ACC112 (cell line): Measurements from ENCODE around the gene SEL1L3.

Experiments used
- H2AFZ ChIP-seq: fragments of 200-600 bp; sonication (generic); one replicate; pipeline ENCODE4 v1.6.0; 2017; ENCODE audit warnings: antibody characterized with exemption, low read length; ENCODE audit not compliant: unreplicated experiment
- H3K27ac ChIP-seq: fragments of 200-600 bp; sonication (generic); 2 replicates; pipeline ENCODE4 v1.5.1; 2014; ENCODE audit warnings: low read depth, mild to moderate bottlenecking, antibody characterized with exemption, low read length, moderate library complexity
- H3K27me3 ChIP-seq: fragments of 200-600 bp; sonication (generic); 2 replicates; pipeline ENCODE4 v1.6.1; 2014; ENCODE audit warnings: mild to moderate bottlenecking, antibody characterized with exemption, low read length, moderate library complexity, mixed read lengths; ENCODE audit not compliant: insufficient read depth
- H3K36me3 ChIP-seq: fragments of 200-600 bp; sonication (generic); 2 replicates; pipeline ENCODE4 v1.6.1; 2016; ENCODE audit warnings: mild to moderate bottlenecking, antibody characterized with exemption, low read length, moderate library complexity, mixed read lengths; ENCODE audit not compliant: insufficient read depth
- H3K4me1 ChIP-seq: fragments of 200-600 bp; sonication (generic); one replicate; pipeline ENCODE4 v1.6.1; 2016; ENCODE audit warnings: low read length, mixed read lengths; ENCODE audit not compliant: insufficient read depth, unreplicated experiment, control insufficient read depth
- H3K4me3 ChIP-seq: fragments of 200-600 bp; sonication (generic); 2 replicates; pipeline ENCODE4 v1.5.1; 2014; ENCODE audit warnings: mild to moderate bottlenecking, low read depth, low read length
- H3K79me2 ChIP-seq: fragments of 200-600 bp; sonication (generic); one replicate; pipeline ENCODE4 v1.6.0; 2016; ENCODE audit warnings: low read length; ENCODE audit not compliant: control insufficient read depth, unreplicated experiment, insufficient read depth

Gene SEL1L3

GRCh38 chr4:25805255-25805860 is 57.4 kb downstream of the SEL1L3 start:
- Histone ChIP-seq H3K4me3 (no peak overlapping the region), H3K27ac (no peak overlapping the region), H3K36me3 (peaks cover 12% of the 10 kb centered on the region; the same call in 1 of the 2 replicates), H2AFZ (no peak overlapping the region), H3K27me3 (no peaks in the 10 kb centered on the region), H3K79me2 (no peaks in the 10 kb centered on the region), H3K4me1 (peaks cover 4% of the 10 kb centered on the region)

- peaks cover 12% of the 10 kb centered on the region; the same call in 1 of the 2 replicates for H3K36me3 ChIP-seq
- no peaks in the 10 kb centered on the region for H3K79me2 ChIP-seq
- peaks cover 4% of the 10 kb centered on the region for H3K4me1 ChIP-seq
- no peak overlapping the region for H3K4me3 ChIP-seq
- H2AFZ ChIP-seq = no peak overlapping the region
- H3K27ac ChIP-seq = no peak overlapping the region
- H3K27me3 ChIP-seq = no peaks in the 10 kb centered on the region
These were observed 59.0 kb downstream of the SEL1L3 start for GRCh38 chr4:25803720-25804225.

- Histone ChIP-seq H2AFZ (no peak overlapping the region), H3K4me1 (peaks cover 4% of the 10 kb centered on the region), H3K27me3 (no peaks in the 10 kb centered on the region), H3K36me3 (peaks cover 12% of the 10 kb centered on the region; the same call in 1 of the 2 replicates), H3K4me3 (no peak overlapping the region), H3K27ac (no peak overlapping the region), H3K79me2 (no peaks in the 10 kb centered on the region)
These were observed 61.2 kb downstream of the SEL1L3 start for GRCh38 chr4:25801594-25801993.

GRCh38 chr4:25800245-25800644 is 62.5 kb downstream of the SEL1L3 start:
- Histone ChIP-seq H3K27me3 (no peaks in the 10 kb centered on the region), H3K4me1 (peaks cover 11% of the 10 kb centered on the region), H3K27ac (no peak overlapping the region), H3K79me2 (no peaks in the 10 kb centered on the region), H2AFZ (no peak overlapping the region), H3K4me3 (no peak overlapping the region), H3K36me3 (peaks cover 12% of the 10 kb centered on the region; the same call in 1 of the 2 replicates)

GRCh38 chr4:25799522-25799921 is 63.3 kb downstream of the SEL1L3 start:
- H3K27me3 ChIP-seq = no peaks in the 10 kb centered on the region
- peaks cover 12% of the 10 kb centered on the region; the same call in 1 of the 2 replicates for H3K36me3 ChIP-seq
- H3K4me3 ChIP-seq = no peak overlapping the region
- H3K27ac ChIP-seq = no peak overlapping the region
- no peak overlapping the region for H2AFZ ChIP-seq
- H3K79me2 ChIP-seq = no peaks in the 10 kb centered on the region
- peaks cover 11% of the 10 kb centered on the region for H3K4me1 ChIP-seq

- Histone ChIP-seq H3K79me2 (no peaks in the 10 kb centered on the region), H3K36me3 (0 out of 2 replicates have a peak, but pooled peaks cover 4% of the 10 kb centered on the region), H2AFZ (no peak overlapping the region), H3K4me3 (no peak overlapping the region), H3K27me3 (no peaks in the 10 kb centered on the region), H3K27ac (no peak overlapping the region), H3K4me1 (peaks cover 11% of the 10 kb centered on the region)
These were observed 65.7 kb downstream of the SEL1L3 start for GRCh38 chr4:25797136-25797535.

GRCh38 chr4:25795566-25796454 is 67.0 kb downstream of the SEL1L3 start:
- Histone ChIP-seq H3K79me2 (no peaks in the 10 kb centered on the region), H3K4me3 (no peak overlapping the region), H3K27ac (peak overlapping the region; percentile 27; the same call in 1 of the 2 replicates), H3K4me1 (peaks cover 7% of the 10 kb centered on the region), H2AFZ (no peak overlapping the region), H3K36me3 (no peaks in the 10 kb centered on the region), H3K27me3 (no peaks in the 10 kb centered on the region)

GRCh38 chr4:25795091-25795490 is 67.7 kb downstream of the SEL1L3 start:
- Histone ChIP-seq H3K27ac (no peak overlapping the region), H3K79me2 (no peaks in the 10 kb centered on the region), H3K4me1 (peaks cover 7% of the 10 kb centered on the region), H3K27me3 (no peaks in the 10 kb centered on the region), H3K36me3 (0 out of 2 replicates have a peak, but pooled peaks cover 1% of the 10 kb centered on the region), H3K4me3 (no peak overlapping the region), H2AFZ (no peak overlapping the region)

GRCh38 chr4:25792876-25793275 is 69.9 kb downstream of the SEL1L3 start:
- no peak overlapping the region for H2AFZ ChIP-seq
- no peak overlapping the region for H3K4me3 ChIP-seq
- no peaks in the 10 kb centered on the region for H3K27me3 ChIP-seq
- no peaks in the 10 kb centered on the region for H3K79me2 ChIP-seq
- H3K36me3 ChIP-seq = peaks cover 3% of the 10 kb centered on the region; the same call in 1 of the 2 replicates
- H3K27ac ChIP-seq = no peak overlapping the region
- peaks cover 7% of the 10 kb centered on the region for H3K4me1 ChIP-seq

GRCh38 chr4:25792200-25792791 is 70.5 kb downstream of the SEL1L3 start:
- Histone ChIP-seq H2AFZ (no peak overlapping the region), H3K36me3 (peaks cover 3% of the 10 kb centered on the region; the same call in 1 of the 2 replicates), H3K79me2 (no peaks in the 10 kb centered on the region), H3K4me1 (peaks cover 7% of the 10 kb centered on the region), H3K27ac (no peak overlapping the region), H3K4me3 (no peak overlapping the region), H3K27me3 (no peaks in the 10 kb centered on the region)
